ENCODE data around the gene RIMS3.
"Not testable (repeated sequence)": the region's sequence is repeated elsewhere in the genome, so short reads cannot be mapped to it uniquely, and the experiment has no call there.

- not testable (repeated sequence) for TF ChIP-seq CTCF, POLR2A, POLR2AphosphoS5, EP300 (IDR thresholded peaks at IDR 0.05)
These were observed 35.9 kb downstream of the RIMS3 start for GRCh38 chr1:40629546-40629945.
